Tibial artery (tissue), 4 donors: ENCODE data around the gene GNA12.

Experiments
- DNase-seq, 2 donors: peaks; one replicate each; pipeline ENCODE4 v3.0.0-alpha.2; 2019
- H3K27ac ChIP-seq, 2 donors: fragments of 200-600 bp; sonication (generic) in 1 of 2; 1 replicate in 1 of 2; 2 replicates in 1 of 2; pipeline ENCODE4 v1.5.1; 2018 to 2019; ENCODE audit warnings: mild to moderate bottlenecking in 1 of 2
- H3K27me3 ChIP-seq, 2 donors: fragments of 200-600 bp; sonication (generic) in 1 of 2; one replicate each; pipeline versions ENCODE4 v1.5.1 to v1.6.0; 2016 to 2019
- H3K36me3 ChIP-seq, 3 donors: fragments of 200-600 bp; sonication (generic) in 2 of 3; one replicate each; pipeline ENCODE4 v1.5.1; 2016 to 2019; ENCODE audit warnings: mild to moderate bottlenecking in 2 of 3
- H3K4me1 ChIP-seq, 4 donors: fragments of 200-600 bp; sonication (generic) in 2 of 4; 1 replicate in 3 of 4; 2 replicates in 1 of 4; pipeline ENCODE4 v1.5.1; 2016 to 2019
- H3K4me3 ChIP-seq, 2 donors: fragments of 200-600 bp; sonication (generic) in 1 of 2; 1 replicate in 1 of 2; 2 replicates in 1 of 2; pipeline ENCODE4 v1.5.1; 2018 to 2019; ENCODE audit warnings: mild to moderate bottlenecking in 2 of 2
- H3K9me3 ChIP-seq, 3 donors: fragments of 200-600 bp; sonication (generic) in 1 of 3; one replicate each; pipeline ENCODE4 v1.5.1; 2016 to 2019
- intact Hi-C: fragments of 100-400 bp; cut with DNase I; formaldehyde crosslinking; loops from one replicate; pipeline ENCODE4 v1.15.0; 2023; ENCODE audit warnings: low total_unique reads
- TF ChIP-seq, protein P1 (sequence below), 2 experiments: fragments of 200-600 bp in 1 of 2; fragments of 450-650 bp in 1 of 2; IDR thresholded peaks; one replicate each; pipeline ENCODE4 v1.5.1; 2017 to 2019; ENCODE audit warnings: antibody characterized with exemption in 2 of 2, mild to moderate bottlenecking in 1 of 2, moderate library complexity in 1 of 2

GNA12 gene

DNA sequence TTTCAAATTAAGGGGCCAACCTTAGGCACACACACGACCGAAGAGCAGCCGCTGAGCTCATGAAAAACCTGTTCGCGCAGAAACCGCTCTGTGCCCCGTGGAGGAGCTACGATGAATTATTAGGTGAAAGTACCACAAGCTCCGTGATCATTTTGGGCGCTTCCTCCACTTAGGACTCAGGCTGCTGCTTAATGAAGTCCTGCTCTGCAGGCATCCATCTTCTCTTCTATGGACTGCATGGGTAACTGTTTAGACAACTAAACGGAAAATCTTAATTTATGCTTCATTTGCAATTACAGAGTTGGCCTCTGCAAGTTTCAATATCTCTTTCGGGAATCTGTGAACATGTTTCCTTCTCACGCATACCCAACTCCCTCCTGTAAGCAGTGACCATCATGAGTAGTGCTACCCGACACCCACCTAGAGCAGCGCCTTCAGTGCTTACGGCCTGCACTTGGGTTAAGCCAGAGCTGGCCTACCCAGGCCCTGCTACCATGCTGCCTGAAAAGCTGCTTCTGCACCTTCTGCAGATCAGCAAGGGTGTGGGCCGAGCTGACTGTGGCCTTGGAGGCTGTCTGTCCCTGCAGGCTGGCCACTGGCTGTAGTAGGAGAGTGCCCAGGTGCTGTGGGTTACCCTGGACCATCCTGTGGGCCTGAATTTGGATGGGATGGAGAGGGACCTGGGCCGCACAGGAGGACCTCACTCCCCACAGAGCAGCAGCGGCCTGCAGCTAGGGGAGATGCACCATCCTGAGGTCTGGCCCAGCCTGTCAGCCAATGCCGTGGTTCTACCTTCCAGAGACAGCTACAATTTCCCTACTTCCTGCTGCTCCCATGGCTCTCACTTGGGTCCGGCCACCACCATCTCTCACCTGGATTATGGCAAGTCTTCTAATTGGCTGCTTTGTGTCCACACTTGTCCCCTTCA lies 36.0 kb downstream of the GNA12 start:
- H3K4me1 ChIP-seq = peaks cover 0 to 33% (median 25%) of the 10 kb centered on the region in 4 donors
- H3K36me3 ChIP-seq = no peaks in the 10 kb centered on the region
- H3K4me3 ChIP-seq = no peak overlapping the region
- no peak overlapping the region for H3K27ac ChIP-seq
- intact Hi-C loops = no loop called here
- TF ChIP-seq, protein P1, sequence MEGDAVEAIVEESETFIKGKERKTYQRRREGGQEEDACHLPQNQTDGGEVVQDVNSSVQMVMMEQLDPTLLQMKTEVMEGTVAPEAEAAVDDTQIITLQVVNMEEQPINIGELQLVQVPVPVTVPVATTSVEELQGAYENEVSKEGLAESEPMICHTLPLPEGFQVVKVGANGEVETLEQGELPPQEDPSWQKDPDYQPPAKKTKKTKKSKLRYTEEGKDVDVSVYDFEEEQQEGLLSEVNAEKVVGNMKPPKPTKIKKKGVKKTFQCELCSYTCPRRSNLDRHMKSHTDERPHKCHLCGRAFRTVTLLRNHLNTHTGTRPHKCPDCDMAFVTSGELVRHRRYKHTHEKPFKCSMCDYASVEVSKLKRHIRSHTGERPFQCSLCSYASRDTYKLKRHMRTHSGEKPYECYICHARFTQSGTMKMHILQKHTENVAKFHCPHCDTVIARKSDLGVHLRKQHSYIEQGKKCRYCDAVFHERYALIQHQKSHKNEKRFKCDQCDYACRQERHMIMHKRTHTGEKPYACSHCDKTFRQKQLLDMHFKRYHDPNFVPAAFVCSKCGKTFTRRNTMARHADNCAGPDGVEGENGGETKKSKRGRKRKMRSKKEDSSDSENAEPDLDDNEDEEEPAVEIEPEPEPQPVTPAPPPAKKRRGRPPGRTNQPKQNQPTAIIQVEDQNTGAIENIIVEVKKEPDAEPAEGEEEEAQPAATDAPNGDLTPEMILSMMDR (IDR thresholded peaks at IDR 0.05) = no peak
- H3K27me3 ChIP-seq = no peaks in the 10 kb centered on the region
- H3K9me3 ChIP-seq = no peaks in the 10 kb centered on the region
- DNase-seq = peak in 1 of 2 donors; percentile 54

DNA sequence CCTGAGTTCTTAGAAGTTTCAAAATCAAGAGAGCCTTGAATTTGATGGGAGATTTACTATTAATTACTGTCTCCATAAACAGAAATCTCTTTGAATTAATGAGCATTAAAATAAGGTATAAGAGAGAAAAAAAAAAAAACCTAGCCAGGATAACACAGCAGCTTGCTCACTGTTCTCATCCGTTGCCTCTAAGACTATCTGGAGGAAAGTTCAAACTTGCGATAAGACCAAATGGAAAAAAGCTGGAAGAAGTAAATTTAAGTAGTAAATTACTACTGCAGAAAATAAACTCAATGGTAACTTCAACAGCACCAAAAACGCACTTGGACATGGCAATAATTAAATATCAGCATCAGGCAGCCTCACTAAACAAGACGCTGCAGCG lies 36.7 kb downstream of the GNA12 start:
- no peak for DNase-seq
- intact Hi-C loops = no loop called here
- H3K4me3 ChIP-seq = no peak overlapping the region
- TF ChIP-seq, protein P1 (IDR thresholded peaks at IDR 0.05) = no peak
- H3K9me3 ChIP-seq = no peaks in the 10 kb centered on the region
- H3K27ac ChIP-seq = no peak overlapping the region
- no peaks in the 10 kb centered on the region for H3K36me3 ChIP-seq
- H3K27me3 ChIP-seq = no peaks in the 10 kb centered on the region
- H3K4me1 ChIP-seq = peaks cover 0 to 33% (median 28%) of the 10 kb centered on the region in 4 donors

DNA sequence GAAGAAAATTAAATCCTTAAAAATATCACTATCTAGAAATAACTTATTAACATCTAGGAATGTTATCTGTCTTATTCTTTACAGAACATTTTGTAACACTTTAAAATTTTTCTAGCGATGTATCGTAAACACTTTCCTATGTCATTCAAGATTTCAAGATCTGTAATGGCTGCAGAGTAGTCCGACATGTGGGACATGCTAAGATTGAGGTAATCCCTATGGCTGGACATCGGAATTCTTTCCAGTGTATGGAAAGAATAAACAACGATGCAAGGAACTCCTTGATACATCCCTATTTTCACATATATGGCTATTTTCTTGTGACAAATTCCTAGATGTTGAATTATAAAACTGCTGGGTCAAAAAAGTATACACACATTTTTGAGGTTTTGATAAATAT lies 37.5 kb downstream of the GNA12 start:
- no peak for DNase-seq
- intact Hi-C loops = no loop called here
- Histone ChIP-seq H3K27ac (no peak overlapping the region), H3K4me1 (peaks cover 0 to 34% (median 26%) of the 10 kb centered on the region in 4 donors), H3K4me3 (no peak overlapping the region), H3K36me3 (no peaks in the 10 kb centered on the region), H3K9me3 (no peaks in the 10 kb centered on the region), H3K27me3 (no peaks in the 10 kb centered on the region)
- TF ChIP-seq, protein P1 (IDR thresholded peaks at IDR 0.05) = no peak

DNA sequence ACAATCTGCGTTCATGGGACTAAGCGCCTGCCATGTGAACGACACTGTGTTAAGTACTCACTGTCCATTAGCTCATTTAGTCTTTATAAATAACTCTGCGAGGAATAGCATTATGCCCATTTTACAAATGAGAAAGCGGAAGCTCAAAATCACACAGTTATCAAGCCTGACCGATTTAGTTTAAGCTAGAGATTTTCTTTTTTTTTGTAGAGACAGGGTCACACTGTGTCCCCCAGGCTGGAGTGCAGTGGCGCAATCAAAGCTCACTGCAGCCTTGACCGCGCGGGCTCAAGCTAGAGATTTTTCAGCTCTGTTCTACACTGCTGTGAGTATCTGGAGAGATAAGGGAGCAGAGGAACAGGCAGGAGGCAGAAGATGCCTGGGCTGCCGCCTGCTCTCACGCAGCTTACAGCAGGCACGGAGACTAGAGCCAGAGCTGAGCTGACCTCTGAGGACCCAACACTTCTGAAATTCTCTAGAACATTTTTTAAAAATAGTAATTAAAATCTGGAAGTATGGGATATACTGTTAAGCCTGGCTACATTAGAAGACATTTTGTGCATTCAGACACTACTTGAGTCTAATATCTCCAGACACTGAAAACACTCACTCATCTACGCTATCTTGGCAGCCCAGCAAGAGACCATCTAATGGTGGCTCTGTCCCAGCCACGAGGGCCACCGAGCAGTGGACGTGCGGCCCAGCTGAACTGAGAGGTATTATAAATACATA lies 38.7 kb downstream of the GNA12 start:
- peaks cover 0 to 35% (median 25%) of the 10 kb centered on the region in 4 donors for H3K4me1 ChIP-seq
- TF ChIP-seq, protein P1 (IDR thresholded peaks at IDR 0.05) = no peak
- intact Hi-C loops = no loop called here
- no peaks in the 10 kb centered on the region for H3K9me3 ChIP-seq
- no peaks in the 10 kb centered on the region for H3K36me3 ChIP-seq
- no peak overlapping the region for H3K27ac ChIP-seq
- H3K27me3 ChIP-seq = no peaks in the 10 kb centered on the region
- peak in 1 of 2 donors; percentile 47 for DNase-seq
- no peak overlapping the region for H3K4me3 ChIP-seq

DNA sequence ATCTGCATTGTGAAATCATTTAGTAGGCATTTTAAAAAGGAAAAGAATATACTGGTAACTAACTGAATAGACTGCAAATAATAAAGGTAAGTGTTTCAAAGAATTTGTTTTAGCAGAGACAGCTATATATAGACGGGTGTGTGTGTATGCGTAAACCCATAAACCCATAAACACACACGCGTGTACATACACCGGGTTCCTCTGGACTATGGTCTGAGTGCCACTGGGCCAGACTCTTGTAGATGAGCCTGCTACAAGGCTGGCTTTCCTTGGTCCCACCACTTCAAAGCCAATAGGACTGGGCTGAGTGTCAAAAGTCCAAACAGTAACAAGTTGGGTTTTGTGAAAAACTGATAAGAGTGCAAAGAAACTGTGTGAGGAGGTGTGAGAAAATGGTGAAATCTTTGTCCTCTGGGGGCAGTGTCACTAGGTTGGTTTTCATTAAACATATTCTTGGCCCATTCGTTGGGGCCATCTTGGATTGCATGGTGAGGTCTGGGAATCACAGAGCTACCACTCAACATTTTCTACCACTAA lies 39.8 kb downstream of the GNA12 start:
- DNase-seq = no peak
- intact Hi-C loops = loop anchor here (5.0 kb wide), 1 partner anchor 42 kb away; no protein-coding TSS in a partner anchor

More for the DNA sequence above, 39.8 kb downstream of the GNA12 start:
- no peaks in the 10 kb centered on the region for H3K9me3 ChIP-seq
- H3K36me3 ChIP-seq = no peaks in the 10 kb centered on the region
- peak overlapping the region; percentile 66 to 69 for H3K27ac ChIP-seq
- TF ChIP-seq, protein P1 (IDR thresholded peaks at IDR 0.05) = no peak
- H3K27me3 ChIP-seq = no peaks in the 10 kb centered on the region
- H3K4me1 ChIP-seq = peaks cover 0 to 35% (median 24%) of the 10 kb centered on the region in 4 donors
- no peak overlapping the region for H3K4me3 ChIP-seq
